ENCODE results near the gene ECE2. TPM values are rescaled to one million over a fixed set of nuclear protein-coding genes. Genes with fewer than 3 reads are reported as not detected.

The ECE2 gene
- polyA plus RNA-seq, 1 of the 3 experiments (the other 2 are of a cell fraction), result 0.03 TPM

DNA sequence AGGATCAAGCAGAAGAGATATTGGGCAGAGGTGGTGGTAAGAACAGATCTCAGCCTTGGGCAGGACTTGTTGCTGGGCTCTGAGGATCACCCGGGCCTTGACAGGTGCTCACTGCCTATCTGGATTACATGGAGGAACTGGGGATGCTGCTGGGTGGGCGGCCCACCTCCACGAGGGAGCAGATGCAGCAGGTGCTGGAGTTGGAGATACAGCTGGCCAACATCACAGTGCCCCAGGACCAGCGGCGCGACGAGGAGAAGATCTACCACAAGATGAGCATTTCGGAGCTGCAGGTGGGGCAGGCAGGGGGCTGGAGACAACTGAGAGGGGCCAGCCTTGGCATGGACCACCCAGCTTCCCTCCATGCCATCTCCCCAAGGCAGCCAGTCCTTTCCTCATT, 7.9 kb downstream of the ECE2 start:
- Histone ChIP-seq H3F3A (replicated peaks; ENCODE audit: insufficient read depth) (peaks cover 4% of the 10 kb centered on the region), H3K4me1 (ENCODE audit: control insufficient read depth in 1 of 2, insufficient read depth in 2 of 2, low read depth in 1 of 2, low read length in 1 of 2) (peaks cover 0 to 4% of the 10 kb centered on the region in 2 experiments; a peak in 1 of 4 replicates), H3K9me2 (no peaks in the 10 kb centered on the region), H3K4me2 (no peak overlapping the region), H3K27ac (ENCODE audit: low read depth in 2 of 2, low read length in 1 of 2) (no peak overlapping the region), H3K36me3 (replicated peaks in 1 of 2; ENCODE audit: control insufficient read depth in 1 of 2, insufficient read depth in 2 of 2, low read length in 1 of 2) (no peaks in the 10 kb centered on the region), H3K79me2 (ENCODE audit: insufficient read depth) (no peaks in the 10 kb centered on the region), H2AFZ (ENCODE audit: low read depth) (no peak overlapping the region), H3K9me3 (no peaks in the 10 kb centered on the region), H3K4me3 (ENCODE audit: low read depth in 2 of 2, low read length in 1 of 2) (no peak overlapping the region), H4K20me1 (ENCODE audit: insufficient read depth) (no peaks in the 10 kb centered on the region), H3K27me3 (ENCODE audit: insufficient read depth) (peaks cover 3% of the 10 kb centered on the region; the same call in 1 of the 2 replicates), H3K9ac (no peak overlapping the region)
- POLR2A ChIA-PET, result no interaction called here
- TF ChIP-seq, protein P1, sequence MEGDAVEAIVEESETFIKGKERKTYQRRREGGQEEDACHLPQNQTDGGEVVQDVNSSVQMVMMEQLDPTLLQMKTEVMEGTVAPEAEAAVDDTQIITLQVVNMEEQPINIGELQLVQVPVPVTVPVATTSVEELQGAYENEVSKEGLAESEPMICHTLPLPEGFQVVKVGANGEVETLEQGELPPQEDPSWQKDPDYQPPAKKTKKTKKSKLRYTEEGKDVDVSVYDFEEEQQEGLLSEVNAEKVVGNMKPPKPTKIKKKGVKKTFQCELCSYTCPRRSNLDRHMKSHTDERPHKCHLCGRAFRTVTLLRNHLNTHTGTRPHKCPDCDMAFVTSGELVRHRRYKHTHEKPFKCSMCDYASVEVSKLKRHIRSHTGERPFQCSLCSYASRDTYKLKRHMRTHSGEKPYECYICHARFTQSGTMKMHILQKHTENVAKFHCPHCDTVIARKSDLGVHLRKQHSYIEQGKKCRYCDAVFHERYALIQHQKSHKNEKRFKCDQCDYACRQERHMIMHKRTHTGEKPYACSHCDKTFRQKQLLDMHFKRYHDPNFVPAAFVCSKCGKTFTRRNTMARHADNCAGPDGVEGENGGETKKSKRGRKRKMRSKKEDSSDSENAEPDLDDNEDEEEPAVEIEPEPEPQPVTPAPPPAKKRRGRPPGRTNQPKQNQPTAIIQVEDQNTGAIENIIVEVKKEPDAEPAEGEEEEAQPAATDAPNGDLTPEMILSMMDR (IDR thresholded peaks at IDR 0.05), result no peak
- TF ChIP-seq MEF2A (IDR thresholded peaks at IDR 0.05; ENCODE audit: borderline replicate concordance, low read depth), result no peak
- TF ChIP-seq TAF1 (IDR thresholded peaks at IDR 0.05; ENCODE audit: borderline replicate concordance, low read depth, low read length), result no peak
- no peak for TF ChIP-seq YY1 (IDR thresholded peaks at IDR 0.05; ENCODE audit: low read depth)
- no peak for TF ChIP-seq USF2 (IDR thresholded peaks at IDR 0.05; ENCODE audit: borderline replicate concordance, low read depth, low read length)
- TF ChIP-seq TEAD4 (IDR thresholded peaks at IDR 0.05; ENCODE audit: borderline replicate concordance, insufficient read depth), result no peak
- TF ChIP-seq POLR2AphosphoS5 (IDR thresholded peaks at IDR 0.05; ENCODE audit: low read depth, low read length), result no peak
- no peak for TF ChIP-seq GATA2 (CRISPR knock-in tag; IDR thresholded peaks at IDR 0.05)
- no peak for TF ChIP-seq CHD2 (IDR thresholded peaks at IDR 0.05; ENCODE audit: low read length, partially characterized antibody)
- 69% methylated on average over 3 of the region's 8 CpGs for WGBS (ENCODE audit: low lambda C conversion rate)
- CTCF ChIA-PET, result interaction anchor here (0.8 to 2.2 kb wide), 11 partner anchors 10 to 391 kb away, joined by 3 to 15 read pairs (median 4); partner anchors contain the start of genes ABCC5 and FAM131A
- DNase-seq, result no peak

GRCh38 chr3:184284696-184285095, 8.9 kb downstream of the ECE2 start:
- TF ChIP-seq RAD21 (IDR thresholded peaks at IDR 0.05; ENCODE audit: low read length), result peak; percentile 90
- TF ChIP-seq CHD2 (IDR thresholded peaks at IDR 0.05; ENCODE audit: low read length, partially characterized antibody), result peak; percentile 72
- TF ChIP-seq, protein P1 (IDR thresholded peaks at IDR 0.05), result peak; percentile 60
- TF ChIP-seq SMC3 (IDR thresholded peaks at IDR 0.05; ENCODE audit: low read depth, low read length), result peak; percentile 72
- no peak for TF ChIP-seq FOXM1 (IDR thresholded peaks at IDR 0.05; ENCODE audit: low read depth)
- TF ChIP-seq FOSL2 (IDR thresholded peaks at IDR 0.05; ENCODE audit: borderline replicate concordance, low read depth), result no peak
- no peak for TF ChIP-seq ZBTB33 (IDR thresholded peaks at IDR 0.05; ENCODE audit: borderline replicate concordance, low read depth)
- peak; percentile 69 for TF ChIP-seq MXI1 (IDR thresholded peaks at IDR 0.05; ENCODE audit: low read depth, low read length)
- peak; percentile 91 for DNase-seq
- Histone ChIP-seq H3K4me3 (ENCODE audit: low read depth in 2 of 2, low read length in 1 of 2) (no peak overlapping the region; a peak in 1 of 4 replicates), H3K36me3 (replicated peaks in 1 of 2; ENCODE audit: control insufficient read depth in 1 of 2, insufficient read depth in 2 of 2, low read length in 1 of 2) (no peaks in the 10 kb centered on the region), H3K4me2 (no peak overlapping the region), H3K27me3 (ENCODE audit: insufficient read depth) (no peaks in the 10 kb centered on the region), H3K4me1 (ENCODE audit: control insufficient read depth in 1 of 2, insufficient read depth in 2 of 2, low read depth in 1 of 2, low read length in 1 of 2) (peaks cover 0 to 4% of the 10 kb centered on the region in 2 experiments; a peak in 1 of 4 replicates), H3F3A (replicated peaks; ENCODE audit: insufficient read depth) (peaks cover 4% of the 10 kb centered on the region), H2AFZ (ENCODE audit: low read depth) (no peak overlapping the region), H3K9me2 (no peaks in the 10 kb centered on the region), H3K9ac (no peak overlapping the region), H3K79me2 (ENCODE audit: insufficient read depth) (no peaks in the 10 kb centered on the region), H3K27ac (ENCODE audit: low read depth in 2 of 2, low read length in 1 of 2) (no peak overlapping the region), H4K20me1 (ENCODE audit: insufficient read depth) (no peaks in the 10 kb centered on the region), H3K9me3 (no peaks in the 10 kb centered on the region)
- ChIA-PET CTCF (interaction anchor here (0.7 to 2.2 kb wide), 26 partner anchors 9 to 407 kb away, joined by 3 to 15 read pairs (median 4); partner anchors contain the start of genes ABCC5 and FAM131A), POLR2A (no interaction called here)
- WGBS (ENCODE audit: low lambda C conversion rate), result 35% methylated on average over 3 of the region's 4 CpGs

Data from SK-N-SH (cell line).